Activated CD4-positive, CD25-positive, alpha-beta regulatory T cell treated with anti-CD3 and anti-CD28 coated beads, Interleukin-2, amount 50 U/mL, for 72 hours (primary cell): ENCODE data around the gene FAM124B.

Experiments
- DNase-seq: peaks from one replicate; pipeline ENCODE4 v3.0.0; 2021

FAM124B gene

GRCh38 chr2:224379986-224380385 lies 21.9 kb downstream of the FAM124B start:
- DNase-seq: no peak

DNA sequence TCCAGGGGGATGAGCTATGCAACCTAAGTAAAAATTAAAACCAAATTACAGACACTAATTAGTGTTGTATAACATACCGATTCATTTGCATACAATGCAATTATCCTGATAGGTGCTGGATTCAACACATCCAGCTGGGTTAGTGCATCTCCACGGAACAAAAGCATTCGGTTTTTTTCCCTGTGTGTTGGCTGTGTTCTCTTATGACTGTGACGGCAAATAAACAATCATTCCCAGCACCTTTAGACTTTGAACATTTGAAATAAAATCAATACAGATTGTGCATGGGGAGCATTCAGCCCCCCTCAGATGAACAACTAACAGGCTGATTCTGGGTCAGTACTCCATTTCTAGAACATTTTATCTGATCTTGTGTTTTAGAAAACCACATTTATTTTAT lies 22.7 kb downstream of the FAM124B start:
- DNase-seq: no peak

- DNase-seq: no peak
Measured at GRCh38 chr2:224378701-224379097, 23.2 kb downstream of the FAM124B start.

- DNase-seq: no peak
Measured at GRCh38 chr2:224377751-224378700, 23.9 kb downstream of the FAM124B start.

DNA sequence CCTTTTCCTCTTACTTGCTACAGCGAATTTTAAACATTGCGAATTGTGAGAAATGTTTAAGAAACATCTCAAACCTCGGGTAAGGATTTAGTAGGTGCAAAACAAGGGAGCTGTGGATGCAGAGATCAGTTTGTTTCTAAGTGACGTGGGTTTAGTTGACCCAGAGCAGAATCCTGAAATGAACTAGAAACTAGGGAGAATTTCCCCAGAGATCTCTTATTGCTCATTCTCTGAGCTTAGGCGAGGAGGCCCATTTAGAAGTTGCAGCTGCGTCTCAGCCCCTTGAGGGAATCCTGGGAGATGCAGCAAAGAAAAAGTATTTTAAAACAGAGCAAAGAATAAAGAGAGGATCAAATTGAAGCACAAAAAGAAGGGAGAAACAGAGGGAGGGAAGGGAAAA lies 29.3 kb downstream of the FAM124B start:
- no peak for DNase-seq

DNA sequence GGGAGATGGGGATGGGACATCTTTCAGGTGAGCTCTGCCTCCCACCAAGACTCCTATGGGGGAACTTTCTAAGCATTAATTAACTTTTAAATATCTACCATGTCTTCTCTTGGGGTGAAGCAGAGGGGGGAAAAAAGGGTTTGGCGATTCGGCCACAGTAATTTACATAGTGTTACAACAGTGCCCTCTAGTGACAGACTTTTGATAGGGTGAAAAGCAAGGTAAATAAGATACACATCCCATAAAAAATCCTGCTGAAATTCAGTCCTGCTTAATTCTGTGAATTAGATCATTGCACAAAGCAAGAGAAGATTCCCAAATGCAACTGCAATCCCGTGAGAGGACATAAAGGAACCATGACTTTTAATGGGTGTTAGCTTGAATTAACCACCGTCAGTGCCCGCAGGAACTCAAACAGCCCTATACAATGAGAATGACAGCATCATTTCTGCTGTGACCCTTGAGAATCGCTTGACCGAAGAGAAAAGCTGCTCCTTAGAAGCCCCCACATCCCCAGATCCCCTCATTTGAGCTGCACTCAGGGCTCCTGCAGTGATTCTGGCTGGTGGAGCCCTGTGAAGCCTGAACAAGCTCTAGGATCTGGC lies 32.8 kb downstream of the FAM124B start:
- no peak for DNase-seq

GRCh38 chr2:224366267-224366844 lies 35.6 kb downstream of the FAM124B start:
- no peak for DNase-seq

DNA sequence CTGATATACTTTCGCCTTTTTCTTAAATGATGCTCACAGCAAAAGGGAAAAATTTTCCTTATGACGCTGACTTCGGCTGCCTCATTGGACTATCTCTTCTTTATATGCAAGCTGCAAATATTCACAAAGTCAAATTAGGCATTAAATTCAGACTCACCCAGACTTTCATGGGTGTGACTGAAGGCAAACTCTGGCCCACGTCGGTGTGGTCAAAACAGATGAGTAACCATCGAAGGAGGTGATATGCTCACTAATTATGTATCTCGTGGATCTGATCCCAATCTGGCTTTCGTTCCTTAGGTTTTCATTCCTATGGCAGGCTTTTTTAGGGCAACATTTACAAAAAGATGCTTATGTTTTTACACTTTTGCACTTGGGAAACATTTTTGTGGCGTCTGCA lies 36.6 kb downstream of the FAM124B start:
- no peak for DNase-seq

GRCh38 chr2:224363281-224363680 lies 38.6 kb downstream of the FAM124B start:
- DNase-seq: no peak

GRCh38 chr2:224362094-224362493 lies 39.8 kb downstream of the FAM124B start:
- DNase-seq: no peak

- DNase-seq: no peak
Measured at GRCh38 chr2:224360801-224361251, 41.1 kb downstream of the FAM124B start.

GRCh38 chr2:224359569-224359968 lies 42.3 kb downstream of the FAM124B start:
- DNase-seq: no peak

DNA sequence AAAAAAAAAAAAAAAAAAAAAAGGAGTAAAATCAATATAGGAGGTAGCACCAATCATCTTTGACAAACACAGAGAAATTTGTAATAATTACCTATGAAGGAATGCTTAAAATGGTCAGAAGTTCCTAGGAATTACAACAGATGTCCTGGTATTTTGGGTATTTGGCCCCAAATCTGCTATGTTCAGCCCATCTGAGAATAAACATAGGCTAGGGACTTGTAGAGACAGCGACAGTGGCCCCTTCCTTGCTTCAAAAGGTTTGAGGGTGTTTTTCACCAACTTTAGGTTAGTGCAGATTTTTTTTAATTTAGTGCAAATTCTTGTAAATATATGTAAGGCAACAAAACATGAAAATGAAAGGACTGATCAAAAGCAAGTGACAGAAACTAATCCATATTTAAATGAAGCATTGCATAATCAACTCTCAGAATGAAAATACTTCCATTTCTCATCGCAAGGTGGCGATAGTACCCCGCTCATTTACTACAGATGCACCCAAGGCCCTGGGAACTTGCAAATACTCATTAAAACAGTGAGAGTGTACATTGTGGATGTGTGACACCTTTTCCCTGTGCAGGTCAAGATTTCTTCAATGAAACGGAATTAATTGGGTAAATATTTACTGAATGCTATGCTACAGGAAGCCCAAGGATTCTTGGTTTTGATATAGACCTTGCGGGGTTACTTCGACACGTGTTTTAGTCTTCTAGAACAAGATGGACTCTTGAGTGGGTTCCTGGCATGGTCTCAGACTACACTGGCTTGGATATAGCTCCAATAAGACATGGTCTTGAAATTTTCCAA lies 44.6 kb downstream of the FAM124B start:
- DNase-seq: peak; percentile 50

DNA sequence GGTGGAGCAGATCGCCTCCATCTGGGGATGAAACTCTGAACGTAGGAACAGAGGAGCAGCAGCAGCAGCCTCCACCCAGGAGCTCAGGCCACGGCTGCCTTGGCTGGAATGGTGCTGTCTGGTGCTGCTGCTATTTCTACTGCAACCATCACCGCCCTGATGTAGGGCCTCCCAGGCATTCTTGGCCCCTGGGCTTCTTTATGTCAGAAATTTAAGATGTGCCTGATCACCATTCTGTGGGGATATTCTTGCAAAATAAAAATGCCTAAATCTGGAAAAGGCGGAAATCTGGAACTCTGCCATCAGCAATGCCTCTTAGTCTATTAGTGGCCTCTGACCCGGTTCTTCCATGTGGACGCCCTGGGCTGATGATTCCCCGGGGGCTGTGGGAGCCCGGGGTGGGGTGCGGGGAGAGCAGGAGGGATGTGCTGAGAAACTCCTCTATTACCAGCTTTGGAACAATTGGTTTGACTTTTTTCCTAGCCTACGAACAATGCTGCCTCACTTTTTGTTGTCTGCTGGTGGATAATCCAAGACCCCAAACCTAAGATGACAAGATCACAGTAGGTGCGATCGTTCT lies 47.2 kb downstream of the FAM124B start:
- DNase-seq: no peak

DNA sequence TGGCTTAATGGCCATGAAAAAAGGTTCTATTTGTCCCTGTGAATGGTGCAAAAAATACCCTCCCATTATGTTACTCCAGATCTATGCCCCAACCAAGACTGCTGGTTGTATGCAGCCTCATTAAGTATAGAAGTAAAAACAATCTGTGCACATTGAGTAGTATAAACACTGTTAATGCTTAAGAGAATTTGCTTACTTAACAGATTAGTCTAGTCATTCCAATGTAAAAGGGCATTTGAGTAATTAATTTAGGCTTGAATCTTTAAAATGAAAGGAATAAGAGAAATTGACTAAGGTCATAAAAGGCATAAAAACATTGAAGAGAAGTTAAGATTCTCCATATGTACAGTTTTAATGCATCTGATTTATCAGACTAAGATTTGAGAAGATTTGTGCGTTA lies 51.2 kb downstream of the FAM124B start:
- DNase-seq: no peak

- no peak for DNase-seq
Measured at GRCh38 chr2:224349396-224349795, 52.5 kb downstream of the FAM124B start.

DNA sequence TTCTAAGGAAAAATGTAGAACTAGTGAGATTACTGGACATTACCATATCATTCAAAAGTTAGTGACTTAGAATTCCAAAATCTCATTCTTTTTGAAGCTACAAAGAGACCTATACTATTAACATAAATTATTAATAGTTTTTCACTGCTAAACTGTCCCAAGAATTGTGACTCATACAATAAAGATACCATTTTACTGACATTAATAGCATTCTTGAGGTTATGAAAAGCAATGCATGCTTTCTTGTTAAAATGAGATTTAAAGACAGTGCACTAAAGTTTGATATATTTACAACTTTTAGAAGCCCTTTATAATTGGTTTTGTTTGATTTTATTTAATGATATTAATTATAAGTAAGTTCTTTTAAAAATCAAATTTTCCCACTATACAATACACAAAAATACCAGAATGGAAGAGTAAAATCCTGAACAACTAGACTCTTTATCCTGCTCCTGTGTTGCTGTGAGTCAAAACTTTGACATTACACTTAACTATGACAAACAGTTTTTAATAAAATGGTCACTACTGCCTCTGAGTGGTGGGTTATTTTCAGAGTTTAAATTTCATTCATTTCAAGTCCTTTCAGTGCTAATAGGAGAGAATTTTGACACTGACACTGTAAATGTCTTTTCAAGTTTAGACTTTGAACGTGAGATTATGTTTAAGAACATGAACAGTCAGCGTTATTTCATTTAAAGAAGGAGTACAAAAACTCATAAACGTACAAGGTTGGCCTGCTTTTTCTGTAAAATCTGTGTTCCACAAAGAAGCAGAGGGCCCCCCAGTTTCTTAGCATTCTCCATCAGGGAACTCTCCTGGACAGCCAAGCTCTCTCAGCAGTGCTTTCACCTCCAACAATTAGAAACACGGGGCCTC lies 54.5 kb downstream of the FAM124B start:
- no peak for DNase-seq

DNA sequence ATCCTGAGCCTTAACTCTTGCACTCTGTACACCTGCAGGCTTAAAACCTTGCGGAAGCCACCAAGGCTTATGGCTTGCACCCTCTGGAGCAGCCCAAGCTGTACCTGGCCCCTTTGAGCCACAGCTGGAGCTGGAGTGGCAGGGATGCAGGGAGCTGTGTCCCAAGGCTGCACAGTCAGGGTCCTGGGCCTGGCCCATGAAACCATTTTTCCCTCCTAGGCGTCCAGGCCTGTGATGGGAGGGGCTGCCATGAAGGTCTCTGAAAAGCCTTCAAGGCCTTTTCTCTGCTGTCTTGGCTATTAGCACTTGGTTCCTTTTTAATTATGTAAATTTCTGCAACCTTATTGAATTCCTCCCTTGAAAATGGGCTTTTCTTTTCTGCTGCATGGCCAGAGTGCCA lies 56.4 kb downstream of the FAM124B start:
- DNase-seq: no peak

- DNase-seq: no peak
Measured at GRCh38 chr2:224343226-224343625, 58.7 kb downstream of the FAM124B start.

DNA sequence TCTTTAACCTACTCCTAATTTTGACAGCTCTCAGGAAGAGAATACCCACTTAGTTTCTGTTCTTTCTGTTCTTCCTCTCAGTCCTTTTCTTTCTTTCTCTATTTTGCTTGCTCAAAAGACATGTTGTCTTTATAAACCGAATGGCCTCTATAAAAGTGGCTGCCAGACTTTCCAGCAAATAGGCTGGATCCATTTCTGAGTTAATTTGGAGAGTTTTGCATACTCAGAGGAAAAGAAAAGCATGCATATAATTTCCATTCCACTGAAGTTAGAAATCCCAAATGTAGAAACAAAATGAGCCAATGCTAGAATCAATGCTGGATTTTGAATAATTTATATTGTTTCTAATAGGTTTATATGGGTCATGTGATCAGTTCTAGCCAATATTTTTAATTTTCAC lies 65.9 kb downstream of the FAM124B start:
- DNase-seq: no peak

DNA sequence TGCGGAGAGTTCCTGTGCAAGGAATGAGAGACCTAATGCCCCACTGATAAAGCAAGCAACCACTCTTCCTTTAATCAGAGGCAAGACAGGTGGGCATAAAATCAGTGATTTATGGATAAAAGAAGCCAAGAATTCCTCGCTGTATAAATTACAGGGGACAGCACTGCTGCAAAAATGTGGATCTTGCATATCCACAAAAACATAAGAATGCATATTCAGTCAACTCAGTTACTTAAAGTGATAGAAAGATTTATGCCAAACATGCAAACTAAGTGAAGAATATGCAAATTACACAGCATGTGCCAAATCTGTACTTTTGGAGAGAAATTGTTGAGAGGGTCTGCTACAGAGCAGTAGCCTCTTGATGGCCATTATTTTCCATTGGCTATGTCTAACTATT lies 67.2 kb downstream of the FAM124B start:
- no peak for DNase-seq
